Stimulated activated CD4-positive, alpha-beta T cell treated with anti-CD3 and anti-CD28 coated beads, Interleukin-2, amount 100 ng/mL, for 48 hours (primary cell): ENCODE results near the gene RLIM.

Source experiments
- DNase-seq, 2 donors: peaks; one replicate each; pipeline ENCODE4 v3.0.0-alpha.2; 2020

The RLIM gene

GRCh38 chrX:74535408-74536151 is 78.8 kb downstream of the RLIM start:
- no peak for DNase-seq
